T follicular helper cell (primary cell): Measurements from ENCODE around the gene UNC5B.
"Not testable (repeated sequence)": the region's sequence is repeated elsewhere in the genome, so short reads cannot be mapped to it uniquely, and the experiment has no call there.

Experiments
- DNase-seq: peaks from one replicate; pipeline ENCODE4 v3.0.0-alpha.2; 2020; ENCODE audit warnings: low read depth

The UNC5B gene

GRCh38 chr10:71267508-71268240 is 55.3 kb downstream of the UNC5B start:
- DNase-seq, result no peak

DNA sequence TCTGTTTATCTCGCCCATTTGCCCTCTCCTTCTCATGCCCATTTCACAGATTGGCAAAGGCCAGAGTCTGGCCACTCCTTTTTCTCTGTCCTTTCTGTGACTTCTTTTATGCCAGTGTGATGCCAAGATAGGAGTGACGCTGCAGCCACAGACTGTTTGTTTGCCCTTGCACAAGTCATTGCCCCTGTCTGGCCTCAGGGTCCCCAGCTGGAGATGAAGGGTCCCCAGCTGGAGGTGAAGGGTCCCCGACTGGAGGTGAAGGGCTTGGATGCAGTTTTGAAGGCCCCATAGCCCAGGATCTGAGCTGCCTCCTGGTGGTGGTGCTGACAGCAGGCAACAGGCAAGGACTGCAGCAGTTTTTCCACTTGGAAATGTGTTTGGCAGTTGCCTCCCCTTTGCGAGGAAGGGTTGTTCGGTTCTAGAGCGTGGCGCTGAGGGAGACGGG is 55.9 kb downstream of the UNC5B start:
- DNase-seq, result no peak

GRCh38 chr10:71268758-71269157 is 56.4 kb downstream of the UNC5B start:
- no peak for DNase-seq

GRCh38 chr10:71269301-71270288 is 57.2 kb downstream of the UNC5B start:
- no peak for DNase-seq

DNA sequence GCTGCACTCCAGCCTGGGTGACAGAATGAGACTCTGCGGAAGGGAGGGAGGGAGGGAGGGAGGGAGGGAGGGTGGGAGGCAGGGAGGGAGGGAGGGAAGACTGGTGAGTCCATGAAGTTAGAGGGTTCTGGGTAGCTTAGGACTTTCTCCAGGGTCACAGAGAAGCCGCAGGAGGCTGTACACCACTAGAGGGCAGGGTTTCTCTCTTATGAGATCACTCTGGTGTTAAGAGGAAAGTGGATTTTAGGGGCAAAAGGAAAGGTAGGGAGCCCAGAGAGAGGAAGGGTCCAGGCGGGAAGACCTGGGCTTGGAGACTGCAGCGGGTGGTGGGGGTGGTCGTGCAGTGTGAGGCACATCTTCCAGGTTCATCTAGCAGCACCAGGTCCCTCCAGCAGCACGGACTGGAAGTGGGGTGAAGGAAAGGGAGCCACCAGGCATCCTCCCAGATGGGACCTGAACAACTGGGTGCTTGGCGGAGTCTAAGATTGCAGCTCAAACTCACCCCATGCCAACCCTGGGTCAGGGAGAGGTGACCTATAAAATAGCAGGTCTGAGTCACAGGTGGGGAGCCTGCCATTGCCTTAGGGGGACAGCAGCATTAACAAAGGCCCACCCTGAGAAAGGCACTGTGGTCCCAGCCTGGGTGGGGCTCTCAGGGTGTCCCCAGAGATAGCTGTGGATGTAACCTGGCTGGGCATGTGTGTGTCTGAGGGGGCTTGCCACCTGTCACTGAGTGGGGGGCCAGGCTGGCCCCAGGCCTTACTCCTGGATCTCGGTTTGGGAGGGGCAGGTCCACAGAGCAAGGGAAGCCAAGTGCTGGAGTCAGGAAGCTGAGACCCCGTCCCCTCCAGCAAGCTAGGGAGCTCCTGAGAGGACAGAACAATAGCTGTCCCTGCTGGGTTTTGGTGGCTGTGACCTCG is 58.2 kb downstream of the UNC5B start:
- no peak for DNase-seq

- DNase-seq, result no peak
These were observed 59.3 kb downstream of the UNC5B start for GRCh38 chr10:71271662-71272055.

GRCh38 chr10:71272056-71272771 is 59.8 kb downstream of the UNC5B start:
- DNase-seq, result no peak

DNA sequence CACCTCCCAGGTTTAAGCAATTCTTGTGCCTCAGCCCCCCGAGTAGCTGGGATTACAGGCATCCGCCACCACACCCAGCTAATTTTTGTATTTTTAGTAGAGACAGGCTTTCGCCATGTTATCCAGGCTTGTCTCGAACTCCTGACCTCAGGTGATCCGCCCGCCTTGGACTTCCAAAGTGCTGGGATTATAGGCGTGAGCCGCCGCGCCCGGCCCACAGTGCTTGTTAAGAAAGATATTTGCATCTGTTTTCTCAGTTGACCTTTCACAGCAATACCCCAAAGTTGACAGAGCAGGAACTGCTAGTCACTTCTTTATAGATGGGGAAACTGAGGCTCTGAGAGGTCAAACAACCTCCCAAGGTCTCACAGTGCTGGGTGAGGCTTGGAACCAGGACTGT is 60.6 kb downstream of the UNC5B start:
- not testable (repeated sequence) for DNase-seq

- no peak for DNase-seq
These were observed 61.1 kb downstream of the UNC5B start for GRCh38 chr10:71273506-71273905.

GRCh38 chr10:71274901-71275796 is 62.8 kb downstream of the UNC5B start:
- DNase-seq, result no peak

DNA sequence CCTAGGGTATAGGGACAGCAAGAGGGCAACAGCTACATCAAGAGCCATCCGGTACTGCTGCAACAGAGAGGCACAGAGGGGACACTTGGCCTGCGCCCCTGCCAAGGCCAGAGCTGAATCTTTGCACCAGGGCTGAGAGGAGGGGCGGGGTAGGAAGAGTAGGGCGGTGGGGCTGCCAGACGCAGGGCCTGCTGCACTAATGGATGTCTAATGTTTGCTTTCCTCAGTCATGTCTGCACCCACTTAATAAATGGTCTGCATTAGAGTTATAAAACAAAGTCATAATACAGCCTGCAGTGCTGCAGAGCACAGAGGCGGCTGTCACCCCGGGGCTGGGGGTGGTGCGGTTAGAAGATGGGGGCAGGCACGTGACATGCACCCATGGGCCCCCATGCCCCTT is 64.5 kb downstream of the UNC5B start:
- DNase-seq, result no peak

DNA sequence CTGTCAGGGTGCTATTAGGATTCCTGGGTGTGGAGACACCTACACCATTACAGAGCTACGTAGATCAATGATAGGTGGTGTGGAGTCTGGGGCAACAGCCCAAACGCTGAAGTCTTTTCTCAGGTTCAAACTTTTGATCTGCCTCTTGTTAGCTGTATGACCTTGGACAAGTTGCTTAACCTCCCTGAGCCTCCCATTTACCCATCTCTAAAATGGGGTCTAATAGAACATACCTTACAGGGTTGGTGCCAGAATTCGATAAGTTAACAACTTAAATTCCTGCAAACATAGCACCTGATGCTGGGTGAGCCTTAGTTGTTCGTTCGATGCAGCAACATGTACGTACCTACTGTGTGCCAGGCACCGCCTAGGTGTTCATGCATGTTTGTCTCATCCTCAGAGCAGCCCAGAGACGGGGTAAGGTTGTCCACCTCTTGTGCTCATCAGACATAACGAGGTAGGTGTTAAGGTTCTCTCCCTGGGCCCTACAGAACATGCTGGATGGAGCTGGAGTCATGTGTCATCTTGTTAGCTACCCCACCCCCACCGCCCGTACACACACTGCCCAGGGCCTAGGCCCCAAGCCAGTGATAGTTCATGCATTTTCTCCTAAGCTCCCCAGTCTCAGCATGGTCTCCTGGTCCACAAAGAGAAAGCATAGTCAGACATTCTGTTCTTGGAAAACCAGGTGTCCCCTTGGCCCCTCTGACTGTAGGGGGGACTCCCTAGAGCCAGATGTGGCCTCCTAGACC is 65.7 kb downstream of the UNC5B start:
- DNase-seq, result no peak

GRCh38 chr10:71278691-71279588 is 66.6 kb downstream of the UNC5B start:
- DNase-seq, result no peak

DNA sequence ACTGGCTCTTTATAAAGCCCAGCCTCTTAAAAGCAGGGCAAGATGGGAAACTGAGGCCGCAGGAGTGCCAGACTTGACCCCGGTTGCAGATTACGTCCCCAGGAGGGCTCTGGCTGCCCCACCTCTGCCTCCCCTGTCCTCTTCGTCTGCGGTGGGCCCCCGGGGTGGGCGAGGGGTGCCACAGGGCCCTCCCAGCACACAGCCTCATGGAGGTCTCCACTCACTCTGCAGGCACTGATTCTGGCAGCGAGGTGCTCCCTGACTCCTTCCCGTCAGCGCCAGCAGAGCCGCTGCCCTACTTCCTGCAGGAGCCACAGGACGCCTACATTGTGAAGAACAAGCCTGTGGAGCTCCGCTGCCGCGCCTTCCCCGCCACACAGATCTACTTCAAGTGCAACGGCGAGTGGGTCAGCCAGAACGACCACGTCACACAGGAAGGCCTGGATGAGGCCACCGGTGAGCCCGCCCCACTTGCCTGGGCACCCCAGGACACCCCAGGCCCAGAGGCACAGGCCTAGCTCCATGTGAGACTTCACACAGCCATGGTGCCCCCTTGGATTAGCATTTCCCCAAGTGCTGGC is 67.3 kb downstream of the UNC5B start:
- no peak for DNase-seq

DNA sequence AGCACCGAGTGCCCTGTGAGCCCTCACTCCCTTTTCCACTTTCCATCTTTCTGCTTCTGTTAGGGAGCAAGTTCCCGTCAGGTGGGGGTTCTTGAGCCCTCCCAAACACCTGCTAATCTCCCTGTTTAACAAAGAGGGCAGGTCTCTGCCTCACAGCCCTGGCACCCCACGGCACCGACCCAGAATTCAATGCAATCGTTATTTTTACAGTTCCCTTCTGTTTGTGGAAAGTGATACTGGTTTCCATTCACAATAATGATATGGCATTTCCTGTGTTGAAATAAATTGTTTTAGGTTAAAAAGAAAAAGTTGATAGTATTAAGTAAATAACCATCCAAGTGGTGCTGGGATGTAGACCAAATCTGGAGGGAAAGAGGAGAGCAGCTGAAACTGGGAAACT is 67.8 kb downstream of the UNC5B start:
- DNase-seq, result no peak

- no peak for DNase-seq
These were observed 68.5 kb downstream of the UNC5B start for GRCh38 chr10:71280825-71281224.

DNA sequence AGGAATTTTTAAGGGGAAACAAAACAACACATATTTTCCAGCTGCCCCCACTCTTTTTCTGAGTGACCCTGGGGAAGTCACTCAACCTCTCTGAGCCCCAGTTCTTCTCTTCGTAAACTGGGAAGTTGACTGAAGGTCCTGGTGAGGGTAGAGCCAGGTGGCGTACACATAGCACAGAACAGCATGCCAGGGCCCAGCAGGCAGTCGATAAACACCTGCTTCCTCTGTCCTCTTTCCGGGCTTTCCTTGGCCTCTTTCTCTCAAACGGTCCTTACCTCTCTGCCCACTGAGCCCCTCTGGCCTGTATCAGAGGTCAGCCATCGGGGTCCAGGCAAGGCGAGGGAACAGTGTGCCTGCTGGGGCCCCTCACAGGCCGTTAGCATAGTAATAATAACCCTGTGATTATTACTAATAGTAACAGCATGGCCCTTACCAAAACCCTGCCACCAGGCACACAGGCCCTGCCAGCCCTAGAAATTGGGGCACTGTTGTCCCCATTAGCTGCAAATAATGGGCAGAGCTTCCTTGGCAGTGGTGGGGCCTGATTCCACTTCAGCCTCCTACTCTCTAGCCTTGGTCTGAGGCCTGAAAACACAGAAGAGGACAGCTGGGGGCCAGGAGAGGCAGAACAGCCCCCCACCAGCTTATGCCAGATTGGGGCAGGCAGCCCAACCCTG is 69.4 kb downstream of the UNC5B start:
- no peak for DNase-seq

DNA sequence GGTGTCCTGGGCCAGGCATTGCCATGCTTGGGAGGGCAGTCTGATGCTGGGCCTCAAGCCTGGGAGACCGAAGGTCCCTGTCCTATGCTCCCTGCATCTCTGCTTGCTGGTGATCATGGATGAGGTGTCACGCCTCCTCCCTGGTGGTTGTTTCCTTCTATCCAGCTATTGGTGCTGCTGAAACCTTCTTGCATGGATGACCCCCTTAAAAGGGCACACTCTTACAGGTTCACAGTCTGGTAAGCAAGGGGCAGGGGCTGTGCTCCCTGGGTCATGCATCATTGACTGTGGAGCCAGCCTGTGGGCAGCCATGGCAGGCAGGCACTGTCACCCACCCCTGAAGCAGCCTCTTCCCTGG is 69.9 kb downstream of the UNC5B start:
- no peak for DNase-seq
